Mesothelial cell of epicardium (in vitro differentiated cells): ENCODE measurements around the gene CTXN1. TPM values are rescaled to one million over a fixed set of nuclear protein-coding genes. Genes with fewer than 3 reads are reported as not detected.

Source experiments
- DNase-seq, 2 experiments: peaks; one replicate each; pipeline ENCODE4 v3.0.0; 2021; ENCODE audit warnings: low spot score in 2 of 2; ENCODE audit not compliant: unreplicated experiment in 2 of 2
- H3K27ac Mint-ChIP-seq: 2 replicates; pipeline ENCODE4 v1.8.0; 2021; ENCODE audit warnings: mixed read lengths
- H3K27me3 Mint-ChIP-seq: 2 replicates; pipeline ENCODE4 v1.8.0; 2021; ENCODE audit warnings: low read depth, mixed read lengths
- H3K36me3 Mint-ChIP-seq: 2 replicates; pipeline ENCODE4 v1.8.0; 2021; ENCODE audit warnings: mixed read lengths
- H3K4me1 Mint-ChIP-seq: 2 replicates; pipeline ENCODE4 v1.8.0; 2021; ENCODE audit warnings: mixed read lengths
- H3K4me3 Mint-ChIP-seq: 2 replicates; pipeline ENCODE4 v1.8.0; 2021; ENCODE audit warnings: mild to moderate bottlenecking, moderate library complexity, mixed read lengths
- H3K9me3 Mint-ChIP-seq: 2 replicates; pipeline ENCODE4 v1.8.0; 2021; ENCODE audit warnings: mixed read lengths
- CTCF ChIP-seq: fragments of 200-600 bp; sonication (generic); IDR thresholded peaks from one replicate; pipeline ENCODE4 v1.5.0; 2021; ENCODE audit warnings: antibody characterized with exemption; ENCODE audit not compliant: unreplicated experiment
- total RNA-seq: library from RNA; stranded (reverse); gene quantifications from 3 replicates; pipeline ENCODE4 v1.2.1, GENCODE V29; 2021

Gene CTXN1
- total RNA-seq, 1 donor from 2014 or later: 53.6 TPM

- peaks cover 36% of the 10 kb centered on the region for H3K36me3 Mint-ChIP-seq
- no peaks in the 10 kb centered on the region for H3K27me3 Mint-ChIP-seq
- no peak for DNase-seq
- H3K9me3 Mint-ChIP-seq: no peaks in the 10 kb centered on the region
- H3K27ac Mint-ChIP-seq: peak overlapping the region; percentile 25
- TF ChIP-seq CTCF: no peak
- no peak overlapping the region for H3K4me3 Mint-ChIP-seq
- H3K4me1 Mint-ChIP-seq: peaks cover 5% of the 10 kb centered on the region
Observed at GRCh38 chr19:7969555-7969939, 43.6 kb upstream of the CTXN1 start.

GRCh38 chr19:7968796-7969554, 43.0 kb upstream of the CTXN1 start:
- no peak for DNase-seq
- Mint-ChIP-seq H3K36me3 (peaks cover 31% of the 10 kb centered on the region), H3K4me1 (peaks cover 5% of the 10 kb centered on the region), H3K27ac (no peak overlapping the region), H3K27me3 (no peaks in the 10 kb centered on the region), H3K4me3 (no peak overlapping the region), H3K9me3 (no peaks in the 10 kb centered on the region)
- TF ChIP-seq CTCF: no peak

- H3K27ac Mint-ChIP-seq: no peak overlapping the region
- TF ChIP-seq CTCF: no peak
- no peak for DNase-seq
- peaks cover 28% of the 10 kb centered on the region for H3K36me3 Mint-ChIP-seq
- H3K9me3 Mint-ChIP-seq: no peaks in the 10 kb centered on the region
- H3K27me3 Mint-ChIP-seq: no peaks in the 10 kb centered on the region
- H3K4me1 Mint-ChIP-seq: peaks cover 5% of the 10 kb centered on the region
- H3K4me3 Mint-ChIP-seq: no peak overlapping the region
Observed at GRCh38 chr19:7968008-7968795, 42.3 kb upstream of the CTXN1 start.

- peaks cover 32% of the 10 kb centered on the region for H3K36me3 Mint-ChIP-seq
- no peaks in the 10 kb centered on the region for H3K27me3 Mint-ChIP-seq
- peaks cover 5% of the 10 kb centered on the region for H3K4me1 Mint-ChIP-seq
- no peak for TF ChIP-seq CTCF
- DNase-seq: no peak
- H3K4me3 Mint-ChIP-seq: no peak overlapping the region
- H3K27ac Mint-ChIP-seq: peak overlapping the region; percentile 4
- H3K9me3 Mint-ChIP-seq: no peaks in the 10 kb centered on the region
Observed at GRCh38 chr19:7965921-7966665, 40.2 kb upstream of the CTXN1 start.

- TF ChIP-seq CTCF: no peak
- Mint-ChIP-seq H3K9me3 (no peaks in the 10 kb centered on the region), H3K4me3 (no peak overlapping the region), H3K27ac (peak overlapping the region; percentile 74), H3K36me3 (peaks cover 28% of the 10 kb centered on the region), H3K27me3 (no peaks in the 10 kb centered on the region), H3K4me1 (peaks cover 5% of the 10 kb centered on the region)
- no peak for DNase-seq
Observed at GRCh38 chr19:7965259-7965841, 39.4 kb upstream of the CTXN1 start.
